ENCODE data around the gene PYROXD2. TPM values are rescaled to one million over a fixed set of nuclear protein-coding genes. Genes with fewer than 3 reads are reported as not detected.

Gene PYROXD2
- 1 to 10 TPM in 3 of 6 donors, under 1 TPM in 2, not detected in 1; 0.35 to 4.2 (median 1.6) TPM for polyA plus RNA-seq (ENCODE audit: low read depth in 6 of 6)

GRCh38 chr10:98414932-98415730, at the start of gene PYROXD2:
TSS of gene PYROXD2 (minus strand) at chr10:98415182. CDS start at chr10:98415135, 47 bp downstream.
- H3K9me3 Mint-ChIP-seq, result no peaks in the 10 kb centered on the region
- peak; percentile 45 to 68 for ATAC-seq (ENCODE audit: low read depth in 2 of 2)

DNA sequence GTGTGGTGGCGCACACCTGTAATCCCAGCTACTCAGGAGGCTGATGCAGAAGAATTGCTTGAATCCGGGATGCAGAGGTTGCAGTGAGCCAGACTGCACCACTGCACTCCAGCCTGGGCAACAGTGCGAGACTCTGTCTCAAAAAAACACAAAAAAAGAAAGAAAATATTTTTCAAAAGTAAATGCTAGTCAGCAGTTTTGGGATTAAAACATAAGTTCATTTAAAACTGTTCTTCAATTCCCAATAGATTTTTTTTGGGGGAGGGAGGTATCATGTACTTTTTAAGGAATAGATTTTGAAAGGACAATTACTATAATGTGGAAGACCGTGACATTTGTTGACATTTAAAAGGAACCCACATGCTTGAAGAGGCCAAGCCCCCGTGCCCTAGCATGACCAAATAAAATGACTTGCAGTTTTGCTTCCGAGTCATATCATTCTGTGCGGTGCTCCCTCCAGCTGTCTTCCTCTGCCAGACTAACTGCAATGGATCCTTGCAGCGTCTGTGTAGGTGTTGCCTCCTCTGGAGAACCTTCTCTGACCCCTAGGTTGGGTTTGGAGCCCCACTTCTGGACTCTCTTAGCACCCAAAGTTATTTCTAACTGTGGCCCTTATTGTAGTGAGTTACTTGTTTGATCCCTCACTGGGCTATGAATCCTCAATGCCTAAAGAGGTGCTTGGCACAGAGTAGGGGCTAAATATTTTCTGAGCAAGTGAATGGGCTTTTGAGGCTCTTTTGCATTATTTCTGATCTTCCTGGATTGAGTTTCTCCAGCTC, 49.2 kb upstream of the PYROXD2 start:
- Mint-ChIP-seq H3K4me1 (peaks cover 5 to 8% (median 7%) of the 10 kb centered on the region in 3 donors), H3K4me3 (no peak overlapping the region), H3K36me3 (no peaks in the 10 kb centered on the region), H3K9me3 (no peaks in the 10 kb centered on the region), H3K27me3 (peaks cover 17 to 33% (median 19%) of the 10 kb centered on the region in 3 donors), H3K27ac (no peak overlapping the region)
- DNase-seq (no peak), ATAC-seq (ENCODE audit: low read depth in 2 of 2) (no peak)

More at GRCh38 chr10:98414932-98415730, at the start of gene PYROXD2:
- Mint-ChIP-seq H3K27ac (peak within 1 kb of the TSS in 5 of 6 donors; percentile 76 to 88 (median 82)), H3K36me3 (peaks cover 4 to 16% of the 10 kb centered on the region in 2 donors), H3K4me1 (peaks cover 9 to 29% (median 20%) of the 10 kb centered on the region in 3 donors), H3K27me3 (no peaks in the 10 kb centered on the region), H3K4me3 (peak within 1 kb of the TSS; percentile 31 to 90 (median 86))
- no peak for DNase-seq

GRCh38 chr10:98463016-98463415, 48.0 kb upstream of the PYROXD2 start:
- peaks cover 0 to 4% of the 10 kb centered on the region in 2 donors for H3K36me3 Mint-ChIP-seq
- no peak overlapping the region for H3K4me3 Mint-ChIP-seq
- peaks cover 2 to 7% (median 5%) of the 10 kb centered on the region in 3 donors for H3K4me1 Mint-ChIP-seq
- no peak overlapping the region for H3K27ac Mint-ChIP-seq
- no peaks in the 10 kb centered on the region for H3K9me3 Mint-ChIP-seq
- no peak for ATAC-seq (ENCODE audit: low read depth in 2 of 2)
- H3K27me3 Mint-ChIP-seq, result peaks cover 21 to 34% (median 29%) of the 10 kb centered on the region in 3 donors
- DNase-seq, result no peak

DNA sequence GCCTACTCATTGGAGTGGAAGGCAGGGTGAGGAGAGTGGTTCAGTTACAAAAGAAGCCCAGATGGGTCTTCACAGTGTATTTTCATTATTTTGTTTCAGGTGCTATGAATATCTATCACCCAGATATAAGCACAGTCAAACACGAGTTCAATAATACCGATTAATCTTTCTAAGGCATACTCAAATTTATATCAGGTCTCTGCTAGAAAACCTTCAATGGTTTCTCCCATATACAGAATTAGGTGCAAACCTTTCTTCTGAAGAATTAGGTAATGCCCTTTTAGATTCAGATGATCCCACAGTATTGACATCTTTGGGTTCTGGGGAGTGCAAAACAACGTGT, 46.5 kb upstream of the PYROXD2 start:
- H3K27ac Mint-ChIP-seq, result peak overlapping the region in 1 of 6 donors; percentile 66
- no peaks in the 10 kb centered on the region for H3K9me3 Mint-ChIP-seq
- peaks cover 29 to 43% (median 39%) of the 10 kb centered on the region in 3 donors for H3K27me3 Mint-ChIP-seq
- DNase-seq, result no peak
- H3K4me3 Mint-ChIP-seq, result no peak overlapping the region
- H3K36me3 Mint-ChIP-seq, result peaks cover 0 to 8% of the 10 kb centered on the region in 2 donors
- H3K4me1 Mint-ChIP-seq, result no peaks in the 10 kb centered on the region
- no peak for ATAC-seq (ENCODE audit: low read depth in 2 of 2)

DNA sequence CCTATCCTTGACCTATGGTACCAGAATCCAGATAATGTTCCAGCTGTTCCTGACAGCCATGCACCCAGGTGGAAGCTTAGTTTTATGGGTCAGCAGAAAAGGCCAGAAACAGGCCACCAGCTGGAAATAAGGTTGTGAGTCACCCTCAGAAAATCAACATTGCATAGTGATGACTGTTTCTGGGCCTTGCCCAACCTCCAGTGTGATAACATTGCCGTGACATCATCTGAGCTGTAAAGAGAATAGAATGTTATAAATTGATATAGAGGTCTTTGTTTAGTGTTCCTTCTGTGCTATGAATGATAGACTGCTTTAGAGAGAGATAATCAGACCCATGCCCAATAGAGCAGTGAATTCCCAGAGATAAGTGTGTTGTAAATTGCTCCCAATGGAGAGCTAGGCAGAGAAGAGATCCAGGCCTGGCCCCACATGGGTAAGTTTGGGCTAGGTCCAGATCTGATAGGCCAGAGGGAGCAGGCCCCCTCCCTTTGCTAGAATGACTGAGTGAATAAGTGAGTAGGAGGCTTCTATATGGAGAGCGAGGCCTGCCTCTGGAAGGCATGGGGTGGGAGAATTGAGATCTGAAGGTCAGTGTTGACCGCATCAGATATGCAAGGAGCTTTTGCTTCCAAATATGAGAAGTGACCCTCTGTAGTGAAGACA, 46.0 kb upstream of the PYROXD2 start:
- H3K4me1 Mint-ChIP-seq, result no peaks in the 10 kb centered on the region
- peaks cover 0 to 8% of the 10 kb centered on the region in 2 donors for H3K36me3 Mint-ChIP-seq
- peaks cover 30 to 43% (median 39%) of the 10 kb centered on the region in 3 donors for H3K27me3 Mint-ChIP-seq
- DNase-seq, result no peak
- ATAC-seq (ENCODE audit: low read depth in 2 of 2), result no peak
- H3K9me3 Mint-ChIP-seq, result no peaks in the 10 kb centered on the region
- peak overlapping the region in 2 of 6 donors; percentile 28 to 66 for H3K27ac Mint-ChIP-seq
- H3K4me3 Mint-ChIP-seq, result no peak overlapping the region

DNA sequence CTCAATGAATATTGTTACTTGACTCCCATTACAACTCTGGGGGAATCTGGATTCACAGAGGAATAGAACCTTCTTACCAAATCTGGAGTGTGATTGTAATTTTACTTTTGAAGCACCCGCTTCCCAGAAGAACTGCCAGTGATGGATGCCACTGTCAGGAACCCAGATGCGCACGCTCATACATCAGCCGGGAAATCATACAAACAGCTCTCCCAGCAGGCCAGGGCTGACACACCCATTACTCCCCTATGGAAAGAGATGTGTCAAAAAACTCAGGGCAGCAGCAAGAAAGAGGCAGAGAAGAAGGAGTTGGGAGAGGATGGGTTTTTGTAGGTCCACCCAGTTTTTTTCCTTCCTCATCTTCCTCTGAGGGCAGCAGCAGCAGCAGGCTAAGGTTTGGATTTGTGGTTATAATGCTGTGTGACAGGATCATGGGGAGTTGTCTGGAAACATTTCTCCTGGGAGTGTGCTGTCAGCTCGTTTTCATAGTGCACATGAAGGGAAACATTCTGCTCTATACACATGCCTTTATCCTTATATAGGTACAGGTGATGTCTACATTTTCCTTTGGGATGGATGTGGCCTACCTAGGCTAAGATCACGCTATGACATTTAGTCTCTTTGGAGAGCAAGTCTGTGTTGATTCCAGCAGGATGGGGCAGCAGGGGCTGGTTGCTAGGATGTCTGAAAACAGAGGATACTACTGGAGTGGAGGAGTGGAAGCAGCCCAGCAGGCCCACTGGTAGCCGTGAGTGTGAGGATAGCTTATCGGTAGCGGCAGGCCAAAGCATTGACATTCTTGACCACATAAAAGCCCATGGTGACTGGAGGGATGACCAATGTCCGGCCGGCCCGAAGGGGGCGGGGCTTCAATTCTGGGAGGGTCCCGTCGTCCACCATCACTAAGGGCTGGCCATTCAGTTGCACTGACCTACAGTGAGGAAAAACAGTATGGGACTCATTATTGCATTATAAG, 44.1 kb upstream of the PYROXD2 start:
- ATAC-seq (ENCODE audit: low read depth in 2 of 2), result no peak
- no peaks in the 10 kb centered on the region for H3K4me1 Mint-ChIP-seq
- H3K36me3 Mint-ChIP-seq, result peaks cover 0 to 8% of the 10 kb centered on the region in 2 donors
- peak overlapping the region in 1 of 6 donors; percentile 12 for H3K27ac Mint-ChIP-seq
- peak overlapping the region in 1 of 8 donors; percentile 53 for H3K4me3 Mint-ChIP-seq
- peaks cover 38 to 39% (median 39%) of the 10 kb centered on the region in 3 donors for H3K27me3 Mint-ChIP-seq
- DNase-seq, result no peak
- no peaks in the 10 kb centered on the region for H3K9me3 Mint-ChIP-seq

DNA sequence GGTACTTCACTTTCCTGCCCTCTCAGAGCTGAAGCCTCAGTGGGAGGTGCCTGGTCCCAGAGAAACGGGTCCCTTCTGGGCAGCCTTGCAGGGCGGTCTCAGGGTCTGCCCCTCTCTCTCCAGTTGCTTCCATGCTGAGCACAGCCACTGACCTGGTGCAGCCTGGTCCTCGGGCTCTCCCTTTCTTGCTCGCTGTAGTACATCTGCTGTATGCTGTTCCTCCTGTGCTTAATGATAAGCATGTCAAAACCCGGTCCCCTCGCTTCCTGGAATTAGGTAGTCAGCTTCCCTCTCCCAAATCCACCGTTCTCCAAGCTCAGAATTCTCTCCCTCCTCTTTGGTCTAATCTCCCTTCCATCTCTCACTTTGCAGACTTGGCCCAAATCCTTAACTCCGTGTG, 42.7 kb upstream of the PYROXD2 start:
- peaks cover 0 to 8% of the 10 kb centered on the region in 2 donors for H3K36me3 Mint-ChIP-seq
- no peak for ATAC-seq (ENCODE audit: low read depth in 2 of 2)
- no peaks in the 10 kb centered on the region for H3K4me1 Mint-ChIP-seq
- peaks cover 31 to 38% (median 34%) of the 10 kb centered on the region in 3 donors for H3K27me3 Mint-ChIP-seq
- H3K9me3 Mint-ChIP-seq, result no peaks in the 10 kb centered on the region
- H3K27ac Mint-ChIP-seq, result no peak overlapping the region
- DNase-seq, result no peak
- no peak overlapping the region for H3K4me3 Mint-ChIP-seq

GRCh38 chr10:98456686-98457482, 41.9 kb upstream of the PYROXD2 start:
- ATAC-seq (ENCODE audit: low read depth in 2 of 2) (no peak), DNase-seq (no peak)
- H3K9me3 Mint-ChIP-seq, result no peaks in the 10 kb centered on the region
- H3K36me3 Mint-ChIP-seq, result peaks cover 0 to 8% of the 10 kb centered on the region in 2 donors
- H3K4me1 Mint-ChIP-seq, result no peaks in the 10 kb centered on the region
- H3K4me3 Mint-ChIP-seq, result no peak overlapping the region
- H3K27me3 Mint-ChIP-seq, result peaks cover 33 to 43% (median 36%) of the 10 kb centered on the region in 3 donors
- no peak overlapping the region for H3K27ac Mint-ChIP-seq

DNA sequence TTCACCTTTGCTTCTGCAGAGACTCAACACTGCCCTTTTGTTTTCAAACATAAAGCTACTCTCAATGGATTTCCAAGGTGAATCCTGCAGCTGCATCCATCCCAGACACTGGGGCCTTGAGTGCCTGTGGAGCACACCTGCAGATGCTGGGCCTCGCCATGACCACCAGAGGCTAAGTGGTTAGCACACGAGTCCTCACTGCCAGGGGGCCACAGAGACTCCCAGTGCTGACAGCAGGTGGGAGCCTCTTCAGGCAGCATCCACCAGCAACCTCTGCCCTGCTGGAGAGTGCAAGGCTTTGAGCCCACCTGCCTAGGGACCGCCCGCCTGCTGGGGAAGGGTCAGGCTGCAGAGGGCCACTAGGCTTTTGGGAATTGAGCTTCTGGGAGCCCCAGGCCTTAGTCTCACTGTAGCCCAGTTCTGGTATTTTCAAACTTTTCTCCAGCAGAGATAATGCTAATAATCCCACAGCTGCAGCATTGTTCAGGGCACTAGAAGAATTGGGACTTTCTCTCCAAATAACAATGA, 41.1 kb upstream of the PYROXD2 start:
- Mint-ChIP-seq H3K9me3 (no peaks in the 10 kb centered on the region), H3K4me3 (no peak overlapping the region), H3K27me3 (peaks cover 35 to 43% (median 39%) of the 10 kb centered on the region in 3 donors), H3K4me1 (no peaks in the 10 kb centered on the region), H3K27ac (peak overlapping the region in 1 of 6 donors; percentile 61), H3K36me3 (peaks cover 0 to 8% of the 10 kb centered on the region in 2 donors)
- no peak for ATAC-seq (ENCODE audit: low read depth in 2 of 2)
- DNase-seq, result no peak

GRCh38 chr10:98453729-98454128, 38.7 kb upstream of the PYROXD2 start:
- H3K4me3 Mint-ChIP-seq, result no peak overlapping the region
- H3K9me3 Mint-ChIP-seq, result no peaks in the 10 kb centered on the region
- no peak overlapping the region for H3K27ac Mint-ChIP-seq
- no peak for DNase-seq
- H3K27me3 Mint-ChIP-seq, result peaks cover 26 to 37% (median 36%) of the 10 kb centered on the region in 3 donors
- no peaks in the 10 kb centered on the region for H3K4me1 Mint-ChIP-seq
- ATAC-seq (ENCODE audit: low read depth in 2 of 2), result no peak
- peaks cover 0 to 8% of the 10 kb centered on the region in 2 donors for H3K36me3 Mint-ChIP-seq

DNA sequence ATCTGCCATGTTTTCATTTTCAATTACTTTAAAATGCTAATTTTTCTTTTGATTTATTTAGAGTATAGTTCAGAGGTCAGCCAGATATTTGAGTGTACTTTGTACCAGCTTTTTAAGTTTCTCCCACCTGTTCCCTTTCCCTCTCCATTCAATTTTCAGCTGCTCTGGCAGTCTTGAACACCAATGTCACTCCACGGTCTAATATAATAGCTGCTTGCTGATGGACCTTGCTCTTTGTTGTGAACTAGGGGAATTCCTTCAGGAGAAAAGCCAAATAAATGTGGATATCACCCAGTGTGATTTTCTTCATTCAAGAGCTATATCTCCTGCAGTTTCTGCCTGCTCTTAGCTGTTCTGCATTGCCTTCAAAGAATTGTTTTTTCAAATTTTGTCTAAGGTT, 35.6 kb upstream of the PYROXD2 start:
- H3K27me3 Mint-ChIP-seq, result peaks cover 9 to 22% (median 14%) of the 10 kb centered on the region in 3 donors
- no peak for DNase-seq
- no peaks in the 10 kb centered on the region for H3K36me3 Mint-ChIP-seq
- H3K4me3 Mint-ChIP-seq, result peak overlapping the region in 1 of 8 donors; percentile 67
- no peaks in the 10 kb centered on the region for H3K9me3 Mint-ChIP-seq
- ATAC-seq (ENCODE audit: low read depth in 2 of 2), result no peak
- no peak overlapping the region for H3K27ac Mint-ChIP-seq
- H3K4me1 Mint-ChIP-seq, result peaks cover 13 to 21% (median 18%) of the 10 kb centered on the region in 3 donors

Measured in naive B cell (primary cell).